Measurements from ENCODE around the gene STXBP4. TPM values are rescaled to one million over a fixed set of nuclear protein-coding genes. Genes with fewer than 3 reads are reported as not detected.

STXBP4 gene
- total RNA-seq, 1 experiment from 2014 or later, result 12.0 TPM

GRCh38 chr17:54924405-54924804 is 44.2 kb upstream of the STXBP4 start:
- ChIA-PET CTCF (no interaction called here), POLR2A (ENCODE audit: unreplicated experiment) (no interaction called here)
- H3K27ac ChIP-seq, result no peak overlapping the region
- no TSS peak for BruUV-seq (replicated peaks)
- H3K36me3 ChIP-seq (ENCODE audit: low read depth), result peaks cover 49% of the 10 kb centered on the region
- H3K4me1 ChIP-seq (replicated peaks; ENCODE audit: insufficient read depth), result no peaks in the 10 kb centered on the region
- intact Hi-C loops (cut with micrococcal nuclease; ENCODE audit: unreplicated experiment), result no loop called here
- DNase-seq, result no peak
- H3K79me2 ChIP-seq (ENCODE audit: low read depth), result no peaks in the 10 kb centered on the region
- no peak overlapping the region for H3K4me3 ChIP-seq
- H4K20me1 ChIP-seq (ENCODE audit: insufficient read depth), result no peaks in the 10 kb centered on the region
- no peaks in the 10 kb centered on the region for H3K27me3 ChIP-seq (ENCODE audit: insufficient read depth, low read depth)
- no peak overlapping the region for H3K4me2 ChIP-seq
- H3K9me2 ChIP-seq (ENCODE audit: insufficient read depth), result no peaks in the 10 kb centered on the region
- H3F3A ChIP-seq (ENCODE audit: insufficient read depth, low read depth), result no peaks in the 10 kb centered on the region
- TF ChIP-seq, protein P1, sequence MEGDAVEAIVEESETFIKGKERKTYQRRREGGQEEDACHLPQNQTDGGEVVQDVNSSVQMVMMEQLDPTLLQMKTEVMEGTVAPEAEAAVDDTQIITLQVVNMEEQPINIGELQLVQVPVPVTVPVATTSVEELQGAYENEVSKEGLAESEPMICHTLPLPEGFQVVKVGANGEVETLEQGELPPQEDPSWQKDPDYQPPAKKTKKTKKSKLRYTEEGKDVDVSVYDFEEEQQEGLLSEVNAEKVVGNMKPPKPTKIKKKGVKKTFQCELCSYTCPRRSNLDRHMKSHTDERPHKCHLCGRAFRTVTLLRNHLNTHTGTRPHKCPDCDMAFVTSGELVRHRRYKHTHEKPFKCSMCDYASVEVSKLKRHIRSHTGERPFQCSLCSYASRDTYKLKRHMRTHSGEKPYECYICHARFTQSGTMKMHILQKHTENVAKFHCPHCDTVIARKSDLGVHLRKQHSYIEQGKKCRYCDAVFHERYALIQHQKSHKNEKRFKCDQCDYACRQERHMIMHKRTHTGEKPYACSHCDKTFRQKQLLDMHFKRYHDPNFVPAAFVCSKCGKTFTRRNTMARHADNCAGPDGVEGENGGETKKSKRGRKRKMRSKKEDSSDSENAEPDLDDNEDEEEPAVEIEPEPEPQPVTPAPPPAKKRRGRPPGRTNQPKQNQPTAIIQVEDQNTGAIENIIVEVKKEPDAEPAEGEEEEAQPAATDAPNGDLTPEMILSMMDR (conservative IDR thresholded peaks at IDR 0.05), result no peak
- TF ChIP-seq EZH2 (IDR thresholded peaks at IDR 0.05; ENCODE audit: low read depth), result no peak
- no peaks in the 10 kb centered on the region for H3K9me3 ChIP-seq (ENCODE audit: insufficient read depth, low read depth)
- no peak overlapping the region for H2AFZ ChIP-seq

GRCh38 chr17:54927525-54927924 is 41.0 kb upstream of the STXBP4 start:
- no peak overlapping the region for H3K4me3 ChIP-seq
- no peak overlapping the region for H3K27ac ChIP-seq
- no peak for TF ChIP-seq EZH2 (IDR thresholded peaks at IDR 0.05; ENCODE audit: low read depth)
- TF ChIP-seq, protein P1 (conservative IDR thresholded peaks at IDR 0.05), result no peak
- no peaks in the 10 kb centered on the region for H3K9me3 ChIP-seq (ENCODE audit: insufficient read depth, low read depth)
- H2AFZ ChIP-seq, result no peak overlapping the region
- intact Hi-C loops (cut with micrococcal nuclease; ENCODE audit: unreplicated experiment), result no loop called here
- no peaks in the 10 kb centered on the region; the same call in 1 of the 2 replicates for H4K20me1 ChIP-seq (ENCODE audit: insufficient read depth)
- CTCF ChIA-PET, result no interaction called here
- POLR2A ChIA-PET (ENCODE audit: unreplicated experiment), result no interaction called here
- no peaks in the 10 kb centered on the region for H3K79me2 ChIP-seq (ENCODE audit: low read depth)
- no peak for DNase-seq
- no peak overlapping the region for H3K4me2 ChIP-seq
- no peaks in the 10 kb centered on the region for H3K9me2 ChIP-seq (ENCODE audit: insufficient read depth)
- no peaks in the 10 kb centered on the region for H3K27me3 ChIP-seq (ENCODE audit: insufficient read depth, low read depth)
- H3F3A ChIP-seq (ENCODE audit: insufficient read depth, low read depth), result no peaks in the 10 kb centered on the region
- BruUV-seq (replicated peaks), result no TSS peak
- no peaks in the 10 kb centered on the region for H3K4me1 ChIP-seq (replicated peaks; ENCODE audit: insufficient read depth)
- H3K36me3 ChIP-seq (ENCODE audit: low read depth), result peaks cover 41% of the 10 kb centered on the region

GRCh38 chr17:54932711-54933110 is 35.9 kb upstream of the STXBP4 start:
- no peak overlapping the region for H3K27ac ChIP-seq
- H3K4me2 ChIP-seq, result no peak overlapping the region
- peaks cover 17% of the 10 kb centered on the region; the same call in 1 of the 2 replicates for H3F3A ChIP-seq (ENCODE audit: insufficient read depth, low read depth)
- H3K36me3 ChIP-seq (ENCODE audit: low read depth), result peaks cover 46% of the 10 kb centered on the region
- CTCF ChIA-PET, result interaction anchor here (0.6 kb wide), 1 partner anchor 306 kb away, joined by 3 read pairs; no protein-coding TSS in a partner anchor
- no peak for DNase-seq
- H3K27me3 ChIP-seq (ENCODE audit: insufficient read depth, low read depth), result no peaks in the 10 kb centered on the region
- peaks cover 18% of the 10 kb centered on the region for H3K4me1 ChIP-seq (replicated peaks; ENCODE audit: insufficient read depth)
- no peak overlapping the region for H2AFZ ChIP-seq
- POLR2A ChIA-PET (ENCODE audit: unreplicated experiment), result no interaction called here
- no peak overlapping the region for H3K4me3 ChIP-seq
- TF ChIP-seq, protein P1 (conservative IDR thresholded peaks at IDR 0.05), result no peak
- no peak for TF ChIP-seq EZH2 (IDR thresholded peaks at IDR 0.05; ENCODE audit: low read depth)
- no peaks in the 10 kb centered on the region for H3K9me3 ChIP-seq (ENCODE audit: insufficient read depth, low read depth)
- H3K79me2 ChIP-seq (ENCODE audit: low read depth), result no peaks in the 10 kb centered on the region
- H4K20me1 ChIP-seq (ENCODE audit: insufficient read depth), result no peaks in the 10 kb centered on the region; the same call in 1 of the 2 replicates
- H3K9me2 ChIP-seq (ENCODE audit: insufficient read depth), result no peaks in the 10 kb centered on the region
- no TSS peak for BruUV-seq (replicated peaks)
- intact Hi-C loops (cut with micrococcal nuclease; ENCODE audit: unreplicated experiment), result no loop called here
